Sigmoid colon (tissue), 4 donors: ENCODE results near the gene ZNF462.

Source experiments
- CTCF ChIP-seq, 4 experiments: fragments of 450-650 bp in 3 of 4; fragments of 200-600 bp in 1 of 4; IDR thresholded peaks; one replicate each; pipeline ENCODE4 v1.5.1; 2016 to 2019; ENCODE audit warnings: antibody characterized with exemption in 4 of 4, mild to moderate bottlenecking in 3 of 4, moderate library complexity in 2 of 4
- POLR2A ChIP-seq, 2 donors: fragments of 450-650 bp; IDR thresholded peaks; one replicate each; pipeline ENCODE4 v1.6.1; 2016; ENCODE audit warnings: antibody characterized with exemption in 2 of 2, mild to moderate bottlenecking in 2 of 2, moderate library complexity in 2 of 2
- POLR2AphosphoS5 ChIP-seq, 4 donors: sonication (generic); formaldehyde crosslinking; IDR thresholded peaks; one replicate each; pipeline ENCODE4 v1.6.1; 2017; ENCODE audit warnings: antibody characterized with exemption in 4 of 4

DNA sequence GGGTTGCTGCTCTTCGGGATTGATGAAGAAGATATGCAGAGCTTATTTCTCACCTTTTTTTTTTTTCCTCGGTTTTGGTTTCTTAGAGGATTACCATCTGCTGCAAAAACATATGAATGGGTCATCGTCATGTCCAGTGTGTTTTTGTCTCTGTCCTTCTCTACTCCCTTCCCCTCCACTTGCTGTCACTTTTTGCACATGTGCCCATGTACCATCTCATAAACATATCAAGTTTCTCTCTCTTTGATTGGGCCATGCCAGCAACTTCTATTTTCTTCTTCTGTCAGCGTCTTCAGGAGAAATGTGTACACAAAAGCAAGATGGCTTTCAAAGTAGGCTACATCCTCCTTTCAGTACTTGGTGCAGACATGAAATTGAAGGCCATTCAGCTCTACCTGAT is 57.1 kb downstream of the ZNF462 start:
- no peak for TF ChIP-seq CTCF (IDR thresholded peaks at IDR 0.05)
- TF ChIP-seq POLR2A (IDR thresholded peaks at IDR 0.05), result no peak
- no peak for TF ChIP-seq POLR2AphosphoS5 (IDR thresholded peaks at IDR 0.05)
